Raji (cell line): ENCODE data around the gene ZFP90.

Experiments
- POLR2A ChIP-seq: IDR thresholded peaks from 2 replicates; pipeline ENCODE4 v1.6.1; 2011; ENCODE audit warnings: low read depth, low read length, control low read depth; ENCODE audit not compliant: insufficient read depth

Gene ZFP90

DNA sequence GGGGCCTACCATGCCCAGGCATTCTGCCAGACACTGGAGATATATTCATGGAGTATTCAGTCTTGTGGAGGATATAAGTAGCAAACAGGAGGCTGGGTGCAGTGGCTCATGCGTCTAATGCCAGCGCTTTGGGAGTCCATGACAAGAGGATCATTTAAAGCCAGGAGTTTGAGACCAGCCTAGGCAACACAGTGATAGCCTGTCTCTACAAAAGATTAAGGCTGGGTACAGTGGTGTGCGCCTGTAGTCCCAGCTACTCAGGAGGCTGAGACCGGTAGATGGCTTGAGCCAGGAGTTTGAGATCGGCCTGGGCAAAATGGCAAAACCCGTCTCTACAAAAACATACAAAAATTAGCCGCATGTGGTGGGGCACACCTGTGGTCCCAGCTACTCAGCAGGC, 68.4 kb downstream of the ZFP90 start:
- TF ChIP-seq POLR2A = no peak

DNA sequence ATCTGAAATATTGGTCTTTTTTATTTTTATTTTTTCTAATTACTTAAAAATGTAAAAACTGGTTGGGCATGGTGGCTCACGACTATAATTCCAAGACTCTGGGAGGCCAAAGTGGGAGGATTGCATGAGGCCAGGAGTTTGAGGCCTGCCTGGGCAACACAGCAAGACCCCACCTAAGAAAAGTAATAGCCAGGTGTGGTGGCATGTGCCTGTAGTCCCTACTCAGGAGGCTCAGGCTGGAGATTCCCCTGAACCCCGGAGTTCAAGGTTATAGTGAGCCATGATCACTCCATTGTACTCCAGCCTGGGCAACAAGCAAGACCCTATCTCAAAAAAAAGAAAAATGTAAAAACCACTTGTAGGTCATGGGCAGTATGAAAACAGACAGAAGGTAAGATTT, 69.2 kb downstream of the ZFP90 start:
- no peak for TF ChIP-seq POLR2A

DNA sequence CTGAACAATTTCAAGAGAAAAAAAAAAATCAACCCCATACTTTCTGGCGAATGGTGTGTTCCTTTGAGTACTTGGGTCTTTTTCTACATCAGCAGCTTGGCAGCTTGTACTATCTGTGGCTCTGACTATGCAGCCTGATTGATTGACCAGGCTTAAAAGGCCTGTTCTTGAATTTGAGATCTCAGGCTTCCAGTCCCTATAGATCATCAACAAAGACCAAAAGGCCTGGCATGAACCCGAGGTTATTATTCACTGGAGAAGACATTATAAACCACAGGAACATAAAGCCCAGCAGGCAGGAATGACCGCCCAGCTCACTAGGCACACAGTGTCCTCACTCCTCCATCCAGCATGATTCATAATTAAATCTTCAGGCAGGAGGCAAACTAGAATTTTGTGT, 73.9 kb downstream of the ZFP90 start:
- no peak for TF ChIP-seq POLR2A

DNA sequence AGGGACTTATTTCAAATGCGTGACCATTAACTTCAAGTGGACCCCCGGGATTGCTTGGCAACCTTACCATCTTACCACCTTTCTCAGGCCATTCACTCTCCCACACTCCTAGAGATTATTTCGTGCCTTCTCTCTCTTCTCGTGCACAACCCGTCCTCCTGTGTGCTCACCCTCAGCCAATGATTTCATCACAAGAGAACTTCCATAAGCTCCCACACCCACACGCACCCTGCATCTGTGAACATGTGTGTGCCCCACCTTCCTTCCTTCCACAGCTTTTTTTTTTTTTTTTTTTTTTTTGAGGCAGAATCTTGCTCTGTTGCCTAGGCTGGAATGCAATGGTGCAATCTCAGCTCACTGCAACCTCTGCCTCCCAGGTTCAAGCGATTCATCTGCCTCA, 78.6 kb downstream of the ZFP90 start:
- TF ChIP-seq POLR2A = no peak
